Lung (tissue), 12 donors: ENCODE data around the gene RANBP1. TPM values are rescaled to one million over a fixed set of nuclear protein-coding genes. Genes with fewer than 3 reads are reported as not detected.

Experiments used
- ATAC-seq: fragments of 200-7000 bp; cut with Tn5 transposase; one replicate; pipeline ENCODE4 v1.9.1; 2020; ENCODE audit warnings: moderate number of reproducible peaks; ENCODE audit not compliant: insufficient read depth, low FRiP score
- DNase-seq, 3 donors: peaks; one replicate each; pipeline ENCODE4 v3.0.0-alpha.2; 2013 to 2017
- H3K27ac ChIP-seq, 2 donors: one replicate each; pipeline ENCODE4 v1.5.1; 2013; ENCODE audit warnings: mild to moderate bottlenecking in 2 of 2, moderate library complexity in 2 of 2, control low read depth in 1 of 2, inconsistent platforms in 1 of 2, low read depth in 1 of 2, low read length in 1 of 2
- H3K27me3 ChIP-seq, 3 donors: one replicate each; pipeline ENCODE4 v1.5.1; 2013; ENCODE audit warnings: low read length in 2 of 3; ENCODE audit not compliant: control insufficient read depth in 3 of 3, insufficient read depth in 3 of 3
- H3K36me3 ChIP-seq, 4 donors: one replicate each; pipeline ENCODE4 v1.5.1; 2013; ENCODE audit warnings: low read length in 4 of 4, mild to moderate bottlenecking in 1 of 4, moderate library complexity in 1 of 4; ENCODE audit not compliant: control insufficient read depth in 4 of 4, insufficient read depth in 4 of 4
- H3K4me1 ChIP-seq, 5 donors: one replicate each; pipeline ENCODE4 v1.5.1; 2013; ENCODE audit warnings: low read length in 5 of 5, mild to moderate bottlenecking in 2 of 5, moderate library complexity in 1 of 5; ENCODE audit not compliant: control insufficient read depth in 5 of 5, insufficient read depth in 5 of 5
- H3K4me3 ChIP-seq: one replicate; pipeline ENCODE4 v1.5.1; 2013; ENCODE audit warnings: mild to moderate bottlenecking, control low read depth, moderate library complexity
- H3K9ac ChIP-seq, 2 donors: one replicate each; pipeline ENCODE4 v1.5.1; 2013; ENCODE audit warnings: low read length in 2 of 2, control low read depth in 1 of 2; ENCODE audit not compliant: insufficient read depth in 1 of 2
- H3K9me3 ChIP-seq, 4 donors: one replicate each; pipeline ENCODE4 v1.5.1; 2013; ENCODE audit warnings: low read length in 3 of 4, mild to moderate bottlenecking in 1 of 4, moderate library complexity in 1 of 4; ENCODE audit not compliant: control insufficient read depth in 4 of 4, insufficient read depth in 3 of 4
- CTCF ChIP-seq: IDR thresholded peaks from 2 replicates; pipeline ENCODE4 v1.5.1; 2012; ENCODE audit warnings: mild to moderate bottlenecking; ENCODE audit errors: control extremely low read depth, extremely low read depth
- WGBS, 2 donors: extraction: QIAGEN DNeasy Blood & Tissue Kit; methylation state at CpG; one replicate each; pipeline ENCODE4 v1.1.7; 2013; 5-methylcytosine and 5-hydroxymethylcytosine counted together
- polyA plus RNA-seq, 2 donors: library from polyadenylated mRNA; stranded (reverse); fragments of 200-250 nt; gene quantifications; one replicate each; pipeline ENCODE4 v1.2.1, GENCODE V29; 2013
- total RNA-seq, 2 donors: library from RNA; depleted of rRNA in 1 of 2; stranded (reverse); fragments of >200 nt in 1 of 2; gene quantifications; one replicate each; pipeline ENCODE4 v1.2.1, GENCODE V29; 2014 to 2021
- donor health status: control.
- donor health status: control.
- donor health status: Bipolar disorder and iron deficiency.
- donor health status: healthy.
- donor health status: DM: yes; HTN: yes; CAD: no.

Gene RANBP1
- total and polyA plus RNA-seq, 4 donors, result 72.9 to 119 (median 83.2) TPM

GRCh38 chr22:20068640-20069039, 47.3 kb upstream of the RANBP1 start:
- H3K4me3 ChIP-seq, result no peak overlapping the region
- no peaks in the 10 kb centered on the region for H3K9me3 ChIP-seq
- no peak overlapping the region for H3K27ac ChIP-seq
- no peak for TF ChIP-seq CTCF
- ATAC-seq (no peak), DNase-seq (no peak)
- H3K27me3 ChIP-seq, result no peaks in the 10 kb centered on the region
- 91 to 95% methylated on average over 7 of the region's 7 CpGs for WGBS, 2 donors
- H3K9ac ChIP-seq, result no peak overlapping the region
- no peaks in the 10 kb centered on the region for H3K4me1 ChIP-seq
- peaks cover 0 to 15% (median 0%) of the 10 kb centered on the region in 4 donors for H3K36me3 ChIP-seq

GRCh38 chr22:20069331-20070042, 46.4 kb upstream of the RANBP1 start:
- DNase-seq (no peak), ATAC-seq (no peak)
- Histone ChIP-seq H3K27ac (no peak overlapping the region), H3K9ac (no peak overlapping the region), H3K27me3 (no peaks in the 10 kb centered on the region), H3K4me3 (no peak overlapping the region), H3K9me3 (no peaks in the 10 kb centered on the region), H3K36me3 (peaks cover 0 to 6% (median 0%) of the 10 kb centered on the region in 4 donors), H3K4me1 (no peaks in the 10 kb centered on the region)
- 87 to 92% methylated on average over 7 of the region's 7 CpGs for WGBS, 2 donors
- TF ChIP-seq CTCF, result no peak

GRCh38 chr22:20071524-20071972, 44.4 kb upstream of the RANBP1 start:
- no peak overlapping the region for H3K27ac ChIP-seq
- no peak overlapping the region for H3K4me3 ChIP-seq
- no peaks in the 10 kb centered on the region for H3K9me3 ChIP-seq
- no peaks in the 10 kb centered on the region for H3K27me3 ChIP-seq
- H3K9ac ChIP-seq, result no peak overlapping the region
- DNase-seq, result no peak
- H3K4me1 ChIP-seq, result no peaks in the 10 kb centered on the region
- WGBS, 2 donors, result 85 to 93% methylated on average over 8 of the region's 8 CpGs
- no peak for TF ChIP-seq CTCF
- H3K36me3 ChIP-seq, result no peaks in the 10 kb centered on the region
- no peak for ATAC-seq
